Osteocyte (in vitro differentiated cells): ENCODE results near the gene SH3RF3. TPM values are rescaled to one million over a fixed set of nuclear protein-coding genes. Genes with fewer than 3 reads are reported as not detected.

ENCODE experiments used
- DNase-seq: peaks from one replicate; pipeline ENCODE4 v3.0.0; 2021; ENCODE audit warnings: mixed read lengths; ENCODE audit not compliant: unreplicated experiment; ENCODE audit errors: extremely low spot score
- H3K27ac Mint-ChIP-seq: one replicate; pipeline ENCODE4 v1.8.0; 2021; ENCODE audit warnings: mild to moderate bottlenecking, mixed read lengths; ENCODE audit not compliant: unreplicated experiment
- H3K27me3 Mint-ChIP-seq: one replicate; pipeline ENCODE4 v1.8.0; 2021; ENCODE audit warnings: mixed read lengths; ENCODE audit not compliant: unreplicated experiment
- H3K36me3 Mint-ChIP-seq: one replicate; pipeline ENCODE4 v1.8.0; 2021; ENCODE audit warnings: mixed read lengths; ENCODE audit not compliant: unreplicated experiment
- H3K4me1 Mint-ChIP-seq: one replicate; pipeline ENCODE4 v1.8.0; 2021; ENCODE audit warnings: mixed read lengths; ENCODE audit not compliant: unreplicated experiment
- H3K4me3 Mint-ChIP-seq: one replicate; pipeline ENCODE4 v1.8.0; 2021; ENCODE audit warnings: mild to moderate bottlenecking, moderate library complexity, mixed read lengths; ENCODE audit not compliant: unreplicated experiment
- H3K9me3 Mint-ChIP-seq: one replicate; pipeline ENCODE4 v1.8.0; 2021; ENCODE audit warnings: mixed read lengths; ENCODE audit not compliant: unreplicated experiment
- total RNA-seq: library from RNA; stranded (reverse); gene quantifications from 2 replicates; pipeline ENCODE4 v1.2.1, GENCODE V29; 2021
- TF ChIP-seq, protein P1 (sequence below): fragments of 200-600 bp; sonication (generic); IDR thresholded peaks from 2 replicates; pipeline ENCODE4 v1.5.0; 2021; ENCODE audit warnings: antibody characterized with exemption, mild to moderate bottlenecking, moderate library complexity

Gene SH3RF3
- total RNA-seq, 1 donor from 2014 or later: 79.4 TPM

DNA sequence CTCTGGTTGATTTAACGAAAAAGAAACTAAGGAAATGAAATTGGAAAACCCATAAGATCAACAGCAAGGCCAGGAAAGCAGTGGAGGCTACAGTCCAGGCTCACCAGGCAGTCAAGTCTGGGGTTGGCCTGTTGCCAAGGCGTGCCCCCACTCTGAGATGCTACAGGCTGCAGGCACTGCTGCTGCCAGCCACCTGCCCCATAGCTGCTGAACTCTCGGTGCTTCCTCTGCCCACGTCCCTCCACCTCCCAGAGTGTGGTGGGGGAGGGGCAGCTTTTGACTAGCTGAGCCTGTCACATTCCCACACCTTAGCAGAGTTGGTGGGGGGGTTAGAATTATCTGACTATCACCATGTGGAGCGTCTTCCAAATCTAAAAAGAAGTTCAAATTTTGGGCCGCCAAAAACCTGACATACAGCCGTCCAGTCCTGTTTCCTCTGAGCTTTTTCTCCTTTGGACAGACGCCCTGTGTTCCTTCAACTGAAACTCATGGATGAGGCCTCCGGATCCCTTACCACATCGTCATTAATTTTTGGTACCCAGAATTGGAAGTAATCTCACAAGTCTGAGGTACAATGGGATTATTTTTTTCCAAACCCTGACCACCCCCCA lies 3.9 kb upstream of the SH3RF3 start:
- no peaks in the 10 kb centered on the region for H3K9me3 Mint-ChIP-seq
- H3K27me3 Mint-ChIP-seq: peaks cover 14% of the 10 kb centered on the region
- TF ChIP-seq, protein P1, sequence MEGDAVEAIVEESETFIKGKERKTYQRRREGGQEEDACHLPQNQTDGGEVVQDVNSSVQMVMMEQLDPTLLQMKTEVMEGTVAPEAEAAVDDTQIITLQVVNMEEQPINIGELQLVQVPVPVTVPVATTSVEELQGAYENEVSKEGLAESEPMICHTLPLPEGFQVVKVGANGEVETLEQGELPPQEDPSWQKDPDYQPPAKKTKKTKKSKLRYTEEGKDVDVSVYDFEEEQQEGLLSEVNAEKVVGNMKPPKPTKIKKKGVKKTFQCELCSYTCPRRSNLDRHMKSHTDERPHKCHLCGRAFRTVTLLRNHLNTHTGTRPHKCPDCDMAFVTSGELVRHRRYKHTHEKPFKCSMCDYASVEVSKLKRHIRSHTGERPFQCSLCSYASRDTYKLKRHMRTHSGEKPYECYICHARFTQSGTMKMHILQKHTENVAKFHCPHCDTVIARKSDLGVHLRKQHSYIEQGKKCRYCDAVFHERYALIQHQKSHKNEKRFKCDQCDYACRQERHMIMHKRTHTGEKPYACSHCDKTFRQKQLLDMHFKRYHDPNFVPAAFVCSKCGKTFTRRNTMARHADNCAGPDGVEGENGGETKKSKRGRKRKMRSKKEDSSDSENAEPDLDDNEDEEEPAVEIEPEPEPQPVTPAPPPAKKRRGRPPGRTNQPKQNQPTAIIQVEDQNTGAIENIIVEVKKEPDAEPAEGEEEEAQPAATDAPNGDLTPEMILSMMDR: no peak
- peaks cover 36% of the 10 kb centered on the region for H3K4me1 Mint-ChIP-seq
- DNase-seq: no peak
- peak overlapping the region; percentile 87 for H3K27ac Mint-ChIP-seq
- H3K36me3 Mint-ChIP-seq: peaks cover 12% of the 10 kb centered on the region
- no peak overlapping the region for H3K4me3 Mint-ChIP-seq

DNA sequence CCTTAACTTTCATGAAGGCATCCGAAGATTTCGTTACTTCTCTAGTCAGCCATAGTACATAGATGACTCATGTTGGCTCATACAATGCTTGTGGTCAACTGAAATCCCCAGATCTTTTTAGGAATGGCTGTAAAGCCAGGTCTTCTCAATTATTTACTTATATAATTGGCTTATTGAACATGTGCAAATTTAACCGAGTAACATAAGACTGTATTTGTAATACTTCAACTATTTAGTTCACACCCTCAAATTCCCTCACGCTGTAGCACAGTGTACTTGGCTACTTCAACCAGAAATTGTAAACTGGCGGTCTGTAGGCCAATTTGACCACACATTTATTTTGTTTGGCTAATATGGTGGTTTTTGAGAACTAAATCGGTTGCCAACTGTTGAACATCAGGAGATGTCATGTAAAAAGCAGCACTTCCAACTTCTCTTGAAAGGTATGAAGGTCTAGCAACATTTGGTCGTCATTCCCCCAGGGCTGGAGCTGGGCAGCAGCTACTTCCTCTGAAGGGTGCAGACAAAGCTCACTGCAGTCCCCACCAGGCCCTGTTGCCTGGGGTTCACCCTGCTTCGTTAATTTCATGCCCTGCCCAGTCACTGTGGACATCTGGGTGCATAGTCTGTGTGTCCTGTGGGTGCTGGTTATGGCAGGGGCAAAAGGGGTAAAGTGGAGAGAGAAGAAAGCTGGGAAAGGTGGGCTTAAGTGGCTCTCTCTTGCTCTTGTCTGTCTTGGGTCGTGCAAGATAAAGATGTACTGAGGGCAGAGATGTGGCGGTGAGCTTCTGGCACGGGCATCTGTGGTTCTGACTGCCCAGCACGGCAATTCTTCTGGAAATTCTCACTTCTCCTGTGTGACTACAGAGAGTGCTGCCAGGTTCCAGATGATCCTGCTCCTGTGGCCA lies 3.2 kb upstream of the SH3RF3 start:
- peak overlapping the region; percentile 87 for H3K27ac Mint-ChIP-seq
- H3K4me3 Mint-ChIP-seq: no peak overlapping the region
- H3K36me3 Mint-ChIP-seq: peaks cover 15% of the 10 kb centered on the region
- H3K9me3 Mint-ChIP-seq: no peaks in the 10 kb centered on the region
- peaks cover 14% of the 10 kb centered on the region for H3K27me3 Mint-ChIP-seq
- TF ChIP-seq, protein P1: no peak
- H3K4me1 Mint-ChIP-seq: peaks cover 38% of the 10 kb centered on the region
- no peak for DNase-seq

DNA sequence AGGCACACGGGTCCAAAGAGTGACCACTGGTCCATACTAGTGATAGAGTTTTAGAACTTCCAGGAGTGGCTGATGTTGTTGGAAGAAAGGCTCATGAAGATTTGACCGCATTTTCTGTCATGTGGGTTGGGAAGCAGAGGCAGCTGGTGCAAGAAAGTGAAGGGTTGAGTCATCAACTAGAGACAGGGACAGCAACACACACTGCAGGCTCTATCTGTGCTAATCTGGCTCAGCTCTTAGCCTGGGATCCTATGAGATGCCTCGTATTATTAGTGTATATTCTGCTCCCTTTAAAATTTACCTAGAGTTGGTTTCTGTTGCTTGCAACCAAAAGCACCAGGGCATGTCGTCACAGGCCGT lies 2.5 kb upstream of the SH3RF3 start:
- H3K36me3 Mint-ChIP-seq: peaks cover 15% of the 10 kb centered on the region
- TF ChIP-seq, protein P1: no peak
- no peaks in the 10 kb centered on the region for H3K9me3 Mint-ChIP-seq
- peaks cover 42% of the 10 kb centered on the region for H3K4me1 Mint-ChIP-seq
- H3K4me3 Mint-ChIP-seq: no peak overlapping the region
- no peak for DNase-seq
- peak overlapping the region; percentile 87 for H3K27ac Mint-ChIP-seq
- peaks cover 11% of the 10 kb centered on the region for H3K27me3 Mint-ChIP-seq

DNA sequence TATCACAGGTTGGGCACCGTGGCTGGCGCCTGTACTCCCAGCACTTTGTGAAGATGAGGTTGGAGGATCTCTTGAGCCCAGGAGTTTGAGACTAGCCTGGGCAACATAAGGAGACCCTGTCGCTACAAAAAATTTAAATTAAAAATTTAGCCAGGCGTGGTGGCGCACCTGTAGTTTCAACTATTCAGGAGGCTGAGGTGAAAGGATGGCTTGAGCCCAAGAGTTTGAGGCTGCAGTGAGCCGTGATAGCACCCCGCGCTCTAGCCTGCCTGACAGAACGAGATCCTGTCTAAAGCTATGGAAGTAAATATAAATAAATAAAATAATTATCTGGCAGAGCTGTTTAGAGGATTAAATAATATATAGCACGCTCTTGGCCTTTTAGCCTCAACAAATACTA lies 1.4 kb upstream of the SH3RF3 start:
- Mint-ChIP-seq H3K4me3 (peak overlapping the region; percentile 89), H3K36me3 (peaks cover 15% of the 10 kb centered on the region), H3K27ac (peak overlapping the region; percentile 72), H3K4me1 (peaks cover 52% of the 10 kb centered on the region), H3K27me3 (peaks cover 3% of the 10 kb centered on the region), H3K9me3 (no peaks in the 10 kb centered on the region)
- TF ChIP-seq, protein P1: no peak
- no peak for DNase-seq

DNA sequence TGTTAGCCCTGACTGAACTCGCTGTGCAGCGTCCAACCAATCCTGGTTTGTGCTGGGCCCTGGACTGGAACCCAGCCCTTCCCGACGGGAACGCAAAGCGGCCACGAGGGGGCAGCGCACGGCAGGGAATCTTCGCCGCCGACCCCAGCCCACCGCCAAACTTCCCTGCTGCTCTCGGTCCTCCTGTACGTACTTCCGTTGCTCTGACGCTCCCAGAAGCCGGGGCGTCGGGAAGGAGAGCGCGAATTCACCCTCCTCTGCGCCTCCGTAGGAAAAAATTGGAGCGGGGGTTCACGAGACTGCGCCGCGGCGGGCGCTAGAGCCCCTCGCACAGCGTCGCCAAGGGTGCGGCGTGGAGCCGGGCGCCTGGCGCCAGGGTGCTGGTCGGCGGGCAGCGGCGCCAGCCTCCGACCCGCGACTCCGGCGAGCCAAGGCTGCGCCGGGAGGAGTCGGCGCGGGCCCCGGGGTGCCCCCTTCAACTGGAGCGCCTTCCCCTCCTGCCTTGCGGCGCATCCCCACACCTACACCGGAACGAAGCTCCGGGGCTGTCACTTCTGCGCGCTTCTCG lies 873 bp upstream of the SH3RF3 start:
- peak; percentile 96 for DNase-seq
- TF ChIP-seq, protein P1: peak; percentile 97
- H3K4me1 Mint-ChIP-seq: peaks cover 58% of the 10 kb centered on the region
- H3K4me3 Mint-ChIP-seq: peak overlapping the region; percentile 89
- peak overlapping the region; percentile 86 for H3K27ac Mint-ChIP-seq
- H3K36me3 Mint-ChIP-seq: peaks cover 15% of the 10 kb centered on the region
- H3K9me3 Mint-ChIP-seq: no peaks in the 10 kb centered on the region
- H3K27me3 Mint-ChIP-seq: no peaks in the 10 kb centered on the region
